ENCODE data around the gene LY86. TPM values are rescaled to one million over a fixed set of nuclear protein-coding genes. Genes with fewer than 3 reads are reported as not detected.

Gene LY86
- total and polyA plus RNA-seq, 9 of the 15 experiments (the other 6 are each of a cell fraction or from before 2014, with no cell fraction given), result 0.08 to 0.20 TPM; not detected in 7

DNA sequence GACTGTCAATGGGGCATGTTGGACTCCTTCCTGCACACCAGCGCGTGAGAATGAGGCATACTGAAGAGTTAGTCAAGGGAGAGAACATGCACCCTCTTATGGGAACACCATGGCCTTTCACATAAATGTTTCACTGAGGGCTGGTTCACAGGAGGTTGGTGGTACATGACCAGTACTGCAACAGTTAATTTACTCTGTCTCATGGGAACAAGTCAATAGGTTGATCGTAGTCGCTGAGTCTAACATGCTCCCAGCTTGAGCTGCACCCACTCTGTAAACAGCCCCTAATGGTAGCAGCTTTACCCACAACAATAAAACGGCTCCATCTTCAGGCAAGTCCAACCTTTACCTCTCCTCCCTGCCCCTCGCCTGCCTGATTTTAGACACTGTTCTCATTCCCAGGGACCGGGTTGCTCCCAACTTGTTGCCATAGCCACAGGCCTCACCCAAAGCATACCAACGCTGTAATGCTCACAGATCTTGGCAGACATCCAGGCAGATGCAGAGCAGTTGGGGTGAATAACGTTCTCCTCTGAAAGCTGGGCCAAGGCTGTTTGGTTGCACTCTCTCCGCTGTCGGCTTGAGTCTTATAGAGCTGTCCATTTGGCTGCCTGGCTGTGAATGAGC is 111.3 kb downstream of the LY86 start (continued):
- TF ChIP-seq, protein P1, sequence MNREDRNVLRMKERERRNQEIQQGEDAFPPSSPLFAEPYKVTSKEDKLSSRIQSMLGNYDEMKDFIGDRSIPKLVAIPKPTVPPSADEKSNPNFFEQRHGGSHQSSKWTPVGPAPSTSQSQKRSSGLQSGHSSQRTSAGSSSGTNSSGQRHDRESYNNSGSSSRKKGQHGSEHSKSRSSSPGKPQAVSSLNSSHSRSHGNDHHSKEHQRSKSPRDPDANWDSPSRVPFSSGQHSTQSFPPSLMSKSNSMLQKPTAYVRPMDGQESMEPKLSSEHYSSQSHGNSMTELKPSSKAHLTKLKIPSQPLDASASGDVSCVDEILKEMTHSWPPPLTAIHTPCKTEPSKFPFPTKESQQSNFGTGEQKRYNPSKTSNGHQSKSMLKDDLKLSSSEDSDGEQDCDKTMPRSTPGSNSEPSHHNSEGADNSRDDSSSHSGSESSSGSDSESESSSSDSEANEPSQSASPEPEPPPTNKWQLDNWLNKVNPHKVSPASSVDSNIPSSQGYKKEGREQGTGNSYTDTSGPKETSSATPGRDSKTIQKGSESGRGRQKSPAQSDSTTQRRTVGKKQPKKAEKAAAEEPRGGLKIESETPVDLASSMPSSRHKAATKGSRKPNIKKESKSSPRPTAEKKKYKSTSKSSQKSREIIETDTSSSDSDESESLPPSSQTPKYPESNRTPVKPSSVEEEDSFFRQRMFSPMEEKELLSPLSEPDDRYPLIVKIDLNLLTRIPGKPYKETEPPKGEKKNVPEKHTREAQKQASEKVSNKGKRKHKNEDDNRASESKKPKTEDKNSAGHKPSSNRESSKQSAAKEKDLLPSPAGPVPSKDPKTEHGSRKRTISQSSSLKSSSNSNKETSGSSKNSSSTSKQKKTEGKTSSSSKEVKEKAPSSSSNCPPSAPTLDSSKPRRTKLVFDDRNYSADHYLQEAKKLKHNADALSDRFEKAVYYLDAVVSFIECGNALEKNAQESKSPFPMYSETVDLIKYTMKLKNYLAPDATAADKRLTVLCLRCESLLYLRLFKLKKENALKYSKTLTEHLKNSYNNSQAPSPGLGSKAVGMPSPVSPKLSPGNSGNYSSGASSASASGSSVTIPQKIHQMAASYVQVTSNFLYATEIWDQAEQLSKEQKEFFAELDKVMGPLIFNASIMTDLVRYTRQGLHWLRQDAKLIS (CRISPR knock-in tag; IDR thresholded peaks at IDR 0.05), result no peak
- TF ChIP-seq, protein P2, sequence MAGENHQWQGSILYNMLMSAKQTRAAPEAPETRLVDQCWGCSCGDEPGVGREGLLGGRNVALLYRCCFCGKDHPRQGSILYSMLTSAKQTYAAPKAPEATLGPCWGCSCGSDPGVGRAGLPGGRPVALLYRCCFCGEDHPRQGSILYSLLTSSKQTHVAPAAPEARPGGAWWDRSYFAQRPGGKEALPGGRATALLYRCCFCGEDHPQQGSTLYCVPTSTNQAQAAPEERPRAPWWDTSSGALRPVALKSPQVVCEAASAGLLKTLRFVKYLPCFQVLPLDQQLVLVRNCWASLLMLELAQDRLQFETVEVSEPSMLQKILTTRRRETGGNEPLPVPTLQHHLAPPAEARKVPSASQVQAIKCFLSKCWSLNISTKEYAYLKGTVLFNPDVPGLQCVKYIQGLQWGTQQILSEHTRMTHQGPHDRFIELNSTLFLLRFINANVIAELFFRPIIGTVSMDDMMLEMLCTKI (IDR thresholded peaks at IDR 0.05; ENCODE audit: partially characterized antibody), result no peak
- TF ChIP-seq NFYB (IDR thresholded peaks at IDR 0.05; ENCODE audit: extremely low read depth, insufficient read length) (no peak), PHB2 (IDR thresholded peaks at IDR 0.05; ENCODE audit: low read depth) (no peak), JUND (IDR thresholded peaks at IDR 0.05; ENCODE audit: borderline replicate concordance, low read depth, low read length) (no peak), JUND (tag; IDR thresholded peaks at IDR 0.05; ENCODE audit: borderline replicate concordance, low read depth, low read length) (peak; percentile 31; the same call in 1 of the 3 replicates), TBP (optimal IDR thresholded peaks at IDR 0.05; ENCODE audit: low read depth, low read length) (no peak), NFRKB (IDR thresholded peaks at IDR 0.05; ENCODE audit: low read depth) (no peak), BMI1 (IDR thresholded peaks at IDR 0.05; ENCODE audit: low read length) (0 out of 2 replicates have a peak, but pooled peaks have one; percentile 37), TAF1 (IDR thresholded peaks at IDR 0.05; ENCODE audit: control insufficient read depth, extremely low read depth, insufficient read depth, low read length, severe bottlenecking) (no peak), EP300 (IDR thresholded peaks at IDR 0.05; ENCODE audit: low read length) (no peak), ILF3 (IDR thresholded peaks at IDR 0.05; ENCODE audit: borderline replicate concordance) (no peak), FOS (IDR thresholded peaks at IDR 0.05; ENCODE audit: extremely low read depth, insufficient read length) (no peak), ZNF77 (CRISPR knock-in tag; IDR thresholded peaks at IDR 0.05) (no peak), OTX1 (CRISPR knock-in tag; IDR thresholded peaks at IDR 0.05) (0 out of 2 replicates have a peak, but pooled peaks have one; percentile 20)
- TF ChIP-seq, protein P3, sequence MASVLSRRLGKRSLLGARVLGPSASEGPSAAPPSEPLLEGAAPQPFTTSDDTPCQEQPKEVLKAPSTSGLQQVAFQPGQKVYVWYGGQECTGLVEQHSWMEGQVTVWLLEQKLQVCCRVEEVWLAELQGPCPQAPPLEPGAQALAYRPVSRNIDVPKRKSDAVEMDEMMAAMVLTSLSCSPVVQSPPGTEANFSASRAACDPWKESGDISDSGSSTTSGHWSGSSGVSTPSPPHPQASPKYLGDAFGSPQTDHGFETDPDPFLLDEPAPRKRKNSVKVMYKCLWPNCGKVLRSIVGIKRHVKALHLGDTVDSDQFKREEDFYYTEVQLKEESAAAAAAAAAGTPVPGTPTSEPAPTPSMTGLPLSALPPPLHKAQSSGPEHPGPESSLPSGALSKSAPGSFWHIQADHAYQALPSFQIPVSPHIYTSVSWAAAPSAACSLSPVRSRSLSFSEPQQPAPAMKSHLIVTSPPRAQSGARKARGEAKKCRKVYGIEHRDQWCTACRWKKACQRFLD (CRISPR knock-in tag; IDR thresholded peaks at IDR 0.05), result no peak
- TF ChIP-seq, protein P4, sequence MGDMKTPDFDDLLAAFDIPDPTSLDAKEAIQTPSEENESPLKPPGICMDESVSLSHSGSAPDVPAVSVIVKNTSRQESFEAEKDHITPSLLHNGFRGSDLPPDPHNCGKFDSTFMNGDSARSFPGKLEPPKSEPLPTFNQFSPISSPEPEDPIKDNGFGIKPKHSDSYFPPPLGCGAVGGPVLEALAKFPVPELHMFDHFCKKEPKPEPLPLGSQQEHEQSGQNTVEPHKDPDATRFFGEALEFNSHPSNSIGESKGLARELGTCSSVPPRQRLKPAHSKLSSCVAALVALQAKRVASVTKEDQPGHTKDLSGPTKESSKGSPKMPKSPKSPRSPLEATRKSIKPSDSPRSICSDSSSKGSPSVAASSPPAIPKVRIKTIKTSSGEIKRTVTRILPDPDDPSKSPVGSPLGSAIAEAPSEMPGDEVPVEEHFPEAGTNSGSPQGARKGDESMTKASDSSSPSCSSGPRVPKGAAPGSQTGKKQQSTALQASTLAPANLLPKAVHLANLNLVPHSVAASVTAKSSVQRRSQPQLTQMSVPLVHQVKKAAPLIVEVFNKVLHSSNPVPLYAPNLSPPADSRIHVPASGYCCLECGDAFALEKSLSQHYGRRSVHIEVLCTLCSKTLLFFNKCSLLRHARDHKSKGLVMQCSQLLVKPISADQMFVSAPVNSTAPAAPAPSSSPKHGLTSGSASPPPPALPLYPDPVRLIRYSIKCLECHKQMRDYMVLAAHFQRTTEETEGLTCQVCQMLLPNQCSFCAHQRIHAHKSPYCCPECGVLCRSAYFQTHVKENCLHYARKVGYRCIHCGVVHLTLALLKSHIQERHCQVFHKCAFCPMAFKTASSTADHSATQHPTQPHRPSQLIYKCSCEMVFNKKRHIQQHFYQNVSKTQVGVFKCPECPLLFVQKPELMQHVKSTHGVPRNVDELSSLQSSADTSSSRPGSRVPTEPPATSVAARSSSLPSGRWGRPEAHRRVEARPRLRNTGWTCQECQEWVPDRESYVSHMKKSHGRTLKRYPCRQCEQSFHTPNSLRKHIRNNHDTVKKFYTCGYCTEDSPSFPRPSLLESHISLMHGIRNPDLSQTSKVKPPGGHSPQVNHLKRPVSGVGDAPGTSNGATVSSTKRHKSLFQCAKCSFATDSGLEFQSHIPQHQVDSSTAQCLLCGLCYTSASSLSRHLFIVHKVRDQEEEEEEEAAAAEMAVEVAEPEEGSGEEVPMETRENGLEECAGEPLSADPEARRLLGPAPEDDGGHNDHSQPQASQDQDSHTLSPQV (IDR thresholded peaks at IDR 0.05), result no peak; the same call in 1 of the 2 replicates
